AG10803 (cell line): ENCODE results near the gene ENAH.
"Not testable (repeated sequence)": the region's sequence is repeated elsewhere in the genome, so short reads cannot be mapped to it uniquely, and the experiment has no call there.

ENCODE experiments used
- DNase-seq: peaks from one replicate; pipeline ENCODE4 v3.0.0; 2010; ENCODE audit warnings: low read depth
- H3K4me3 ChIP-seq: 2 replicates; pipeline ENCODE4 v1.5.1; 2011; ENCODE audit warnings: mild to moderate bottlenecking, low read length, control low read depth
- CTCF ChIP-seq: conservative IDR thresholded peaks from 2 replicates; pipeline ENCODE4 v1.5.1; 2011; ENCODE audit warnings: mild to moderate bottlenecking, low read length, control low read depth, inconsistent platforms

ENAH gene

GRCh38 chr1:225517697-225518096 lies 135.2 kb downstream of the ENAH start:
- no peak for DNase-seq
- H3K4me3 ChIP-seq = no peak overlapping the region
- no peak for TF ChIP-seq CTCF

DNA sequence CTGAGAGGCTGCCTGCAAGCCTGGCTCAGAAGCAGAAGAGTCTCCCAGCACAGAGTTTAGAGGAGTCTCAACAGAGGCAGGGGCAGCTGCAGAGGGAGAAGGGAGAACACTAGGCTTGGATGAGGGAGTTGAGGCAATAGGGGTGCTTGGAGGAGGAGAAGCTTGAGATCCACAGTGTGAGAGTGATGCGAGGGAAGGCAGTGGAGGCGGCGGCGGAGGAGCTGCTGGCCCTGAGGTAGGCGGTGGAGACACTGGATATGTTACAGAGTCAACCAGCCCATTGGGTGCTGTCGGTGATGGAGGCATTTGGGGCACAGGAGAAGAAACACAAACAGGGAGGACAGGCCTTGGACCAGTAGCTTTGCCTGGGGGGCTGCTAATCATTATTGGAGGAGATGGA lies 135.7 kb downstream of the ENAH start:
- no peak overlapping the region for H3K4me3 ChIP-seq
- no peak for TF ChIP-seq CTCF
- no peak for DNase-seq

DNA sequence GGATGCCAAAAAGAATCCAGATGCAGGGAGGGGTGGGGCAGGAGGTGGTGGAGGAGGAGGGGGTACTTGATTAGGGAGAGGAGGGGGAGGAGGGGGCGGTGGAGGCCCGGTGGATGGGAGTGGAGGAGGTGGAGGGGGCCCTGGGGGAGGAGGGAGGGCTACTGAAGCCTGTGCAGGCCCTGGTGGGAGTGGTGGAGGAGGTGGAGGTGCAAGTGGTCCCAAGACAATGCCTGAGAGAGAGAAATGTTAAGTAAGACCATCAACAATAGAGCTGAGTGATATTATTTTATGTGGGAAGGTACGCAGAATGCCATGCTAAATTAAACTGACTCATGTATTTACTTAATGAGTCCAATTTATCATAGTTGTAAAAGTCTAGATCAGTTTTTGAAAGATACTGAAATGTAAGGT lies 138.2 kb downstream of the ENAH start:
- DNase-seq = no peak
- H3K4me3 ChIP-seq = no peak overlapping the region
- TF ChIP-seq CTCF = no peak

GRCh38 chr1:225513576-225513975 lies 139.3 kb downstream of the ENAH start:
- H3K4me3 ChIP-seq, DNase-seq: not testable (repeated sequence)

DNA sequence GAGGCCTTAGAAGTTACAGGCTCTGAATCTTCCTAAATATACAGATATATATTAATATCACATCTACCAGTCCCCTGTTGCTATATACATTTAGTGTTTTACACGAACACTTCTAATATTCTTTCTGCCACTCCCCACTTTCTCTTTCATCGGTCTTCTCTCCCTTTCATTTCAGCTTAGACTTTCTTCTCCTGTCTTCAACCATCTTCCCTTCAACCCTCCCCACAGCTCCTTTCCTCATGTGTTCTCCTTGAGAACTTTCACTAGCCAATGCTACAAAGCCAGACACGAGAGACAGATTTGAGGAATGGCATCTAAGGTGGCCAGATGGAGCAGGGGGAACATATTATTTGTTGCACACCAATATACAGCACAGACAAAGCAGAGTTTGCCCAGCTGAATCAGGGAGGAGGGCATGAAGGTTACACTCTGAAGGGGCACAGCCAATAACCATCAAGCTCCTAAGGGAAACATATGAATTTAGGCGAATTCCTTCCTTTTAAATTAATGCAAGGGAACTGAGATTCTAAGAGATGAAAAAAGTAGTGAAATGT lies 141.0 kb downstream of the ENAH start:
- no peak for TF ChIP-seq CTCF
- DNase-seq = no peak
- H3K4me3 ChIP-seq = no peak overlapping the region

- not testable (repeated sequence) for DNase-seq, H3K4me3 ChIP-seq
Measured at GRCh38 chr1:225510740-225511139, 142.2 kb downstream of the ENAH start.

- no peak for TF ChIP-seq CTCF
- DNase-seq = no peak
- no peak overlapping the region for H3K4me3 ChIP-seq
Measured at GRCh38 chr1:225509770-225510169, 143.2 kb downstream of the ENAH start.

- no peak for TF ChIP-seq CTCF
- H3K4me3 ChIP-seq = no peak overlapping the region
- no peak for DNase-seq
Measured at GRCh38 chr1:225509376-225509707, 143.6 kb downstream of the ENAH start.
